Measurements from ENCODE around the gene WDR54. TPM values are rescaled to one million over a fixed set of nuclear protein-coding genes. Genes with fewer than 3 reads are reported as not detected.
"Not testable (repeated sequence)": the region's sequence is repeated elsewhere in the genome, so short reads cannot be mapped to it uniquely, and the experiment has no call there.

The WDR54 gene
- total RNA-seq, 1 experiment from 2014 or later = 33.9 TPM

- no peak for DNase-seq (ENCODE audit: extremely low read depth, low read depth)
Measured at GRCh38 chr2:74450570-74451190, 29.1 kb downstream of the WDR54 start.

DNA sequence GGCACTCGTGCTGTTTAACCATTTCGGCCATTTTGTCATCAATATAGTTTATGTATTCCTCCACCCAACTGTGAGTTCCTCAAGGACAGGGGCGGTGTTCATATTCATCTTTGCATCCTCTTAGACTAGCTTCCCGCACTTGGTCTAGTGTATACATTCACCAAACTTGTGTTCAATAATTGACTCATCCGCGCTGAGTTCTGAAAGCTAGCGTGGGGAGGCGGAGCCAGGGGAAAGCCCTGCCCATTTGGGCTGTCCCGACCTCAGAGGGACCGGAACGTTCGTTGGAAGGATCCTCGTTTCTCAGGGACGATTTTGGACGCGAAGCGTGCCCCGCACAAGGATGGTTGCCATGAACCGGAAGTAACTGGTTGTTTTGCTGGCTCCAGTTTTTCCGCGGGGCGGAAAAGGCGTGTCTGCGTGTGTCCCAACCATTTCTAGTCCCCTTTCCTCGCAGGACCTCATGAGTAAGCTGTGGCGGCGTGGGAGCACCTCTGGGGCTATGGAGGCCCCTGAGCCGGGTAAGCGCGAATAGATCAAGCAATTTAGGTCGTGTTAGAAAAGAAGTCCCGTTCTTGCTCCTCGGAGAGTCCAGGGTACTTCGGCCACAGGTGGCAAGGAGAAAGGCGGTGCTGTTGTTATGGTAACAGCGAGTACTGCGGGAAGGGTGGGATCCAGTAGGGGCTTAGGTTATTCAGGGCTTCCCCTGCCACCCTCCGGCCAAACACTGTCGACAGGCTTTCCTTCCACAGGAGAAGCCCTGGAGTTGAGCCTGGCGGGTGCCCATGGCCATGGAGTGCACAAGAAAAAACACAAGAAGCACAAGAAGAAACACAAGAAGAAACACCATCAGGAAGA, 33.4 kb downstream of the WDR54 start, which contains the start of gene INO80B:
Gene INO80B (plus strand): TSS at position 434 of the 858 bp plus-strand sequence. CDS start 30 bp downstream, at position 464.
- peak; percentile 98 for DNase-seq (ENCODE audit: extremely low read depth, low read depth)

- DNase-seq (ENCODE audit: extremely low read depth, low read depth) = no peak
Measured at GRCh38 chr2:74457129-74457548, 35.6 kb downstream of the WDR54 start.

GRCh38 chr2:74457549-74458131, 36.1 kb downstream of the WDR54 start:
- no peak for DNase-seq (ENCODE audit: extremely low read depth, low read depth)

DNA sequence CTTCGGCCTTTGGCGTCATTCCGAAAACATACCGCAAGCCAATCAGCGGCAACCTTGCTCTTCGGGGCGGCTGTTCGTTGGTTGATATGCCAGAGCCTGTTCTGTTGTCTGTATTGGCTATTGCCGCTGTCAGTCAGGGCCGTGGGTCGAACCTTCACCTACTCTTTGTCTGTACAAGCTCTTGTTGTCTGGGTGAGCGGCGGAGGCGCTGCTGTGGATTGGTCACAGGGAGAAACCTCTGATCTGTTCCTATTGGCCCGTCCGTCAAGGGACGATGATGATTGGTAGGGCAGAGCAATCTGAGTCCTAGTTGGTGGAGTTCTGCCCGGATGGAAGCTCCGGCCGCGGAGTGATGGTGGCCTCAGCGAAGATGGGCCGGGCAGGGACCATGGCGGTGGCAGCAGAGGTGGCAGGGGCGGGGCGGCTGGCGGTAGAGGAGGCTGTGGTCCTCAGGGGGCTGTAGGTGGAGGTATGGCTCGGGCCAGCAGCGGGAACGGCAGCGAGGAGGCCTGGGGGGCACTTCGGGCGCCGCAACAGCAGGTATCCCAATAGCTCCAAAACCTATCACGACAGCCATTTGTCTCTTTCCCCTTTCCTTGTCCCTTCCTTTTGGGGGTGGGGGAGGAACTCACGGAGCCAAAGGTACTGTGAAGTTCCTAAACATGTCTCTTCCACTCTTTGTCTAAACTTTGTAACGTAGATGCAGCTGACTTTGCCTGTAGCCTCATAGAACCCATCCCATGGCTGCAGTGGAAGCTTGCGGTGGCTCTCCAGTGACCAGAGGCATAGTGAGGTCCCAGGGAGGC, 36.8 kb downstream of the WDR54 start, which contains the start of gene WBP1:
Gene WBP1 (plus strand): TSS at position 307 of the 806 bp plus-strand sequence. CDS start 165 bp downstream, at position 472.
- DNase-seq (ENCODE audit: extremely low read depth, low read depth) = peak; percentile 100

DNA sequence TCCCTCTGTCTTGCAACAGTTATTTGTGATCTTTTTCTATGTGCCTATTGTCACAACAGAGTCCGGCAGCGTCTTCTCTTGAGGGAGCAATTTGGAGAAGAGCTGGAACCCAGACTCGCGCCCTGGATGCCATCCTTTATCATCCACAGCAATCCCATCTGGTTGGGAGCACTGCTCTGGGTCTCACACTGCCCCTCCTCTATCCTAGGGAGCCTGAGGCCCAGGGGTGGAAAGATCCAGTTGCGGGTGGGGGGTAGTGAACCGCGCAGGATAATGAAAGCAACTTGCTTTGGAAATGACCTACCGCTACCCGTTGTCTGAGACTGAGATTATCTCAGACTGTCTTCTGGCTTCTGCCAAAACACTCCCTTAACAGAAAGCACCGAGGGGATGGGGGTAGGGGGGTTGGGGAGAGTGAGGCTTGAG, 37.4 kb downstream of the WDR54 start:
- no peak for DNase-seq (ENCODE audit: extremely low read depth, low read depth)

DNA sequence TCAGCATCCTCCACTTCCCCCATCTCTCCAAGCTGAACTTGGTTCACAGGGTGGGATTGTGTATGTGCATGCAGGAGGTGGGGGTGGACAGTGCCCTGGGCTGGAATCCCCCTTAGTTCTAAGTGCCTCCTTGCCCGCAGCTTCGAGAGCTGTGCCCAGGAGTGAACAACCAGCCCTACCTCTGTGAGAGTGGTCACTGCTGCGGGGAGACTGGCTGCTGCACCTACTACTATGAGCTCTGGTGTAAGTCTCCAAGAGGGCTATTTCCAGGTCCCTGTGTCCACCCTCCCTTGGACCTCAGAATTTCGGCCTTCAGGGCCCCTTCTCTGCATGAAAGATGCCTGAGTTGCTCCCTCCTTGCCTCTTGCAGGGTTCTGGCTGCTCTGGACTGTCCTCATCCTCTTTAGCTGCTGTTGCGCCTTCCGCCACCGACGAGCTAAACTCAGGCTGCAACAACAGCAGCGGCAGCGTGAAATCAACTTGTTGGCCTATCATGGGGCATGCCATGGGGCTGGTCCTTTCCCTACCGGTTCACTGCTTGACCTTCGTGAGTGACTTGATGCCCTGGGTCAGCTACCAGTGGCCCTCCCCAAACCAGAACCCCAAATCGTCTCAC, 38.1 kb downstream of the WDR54 start:
- not testable (repeated sequence) for DNase-seq (ENCODE audit: extremely low read depth, low read depth)

DNA sequence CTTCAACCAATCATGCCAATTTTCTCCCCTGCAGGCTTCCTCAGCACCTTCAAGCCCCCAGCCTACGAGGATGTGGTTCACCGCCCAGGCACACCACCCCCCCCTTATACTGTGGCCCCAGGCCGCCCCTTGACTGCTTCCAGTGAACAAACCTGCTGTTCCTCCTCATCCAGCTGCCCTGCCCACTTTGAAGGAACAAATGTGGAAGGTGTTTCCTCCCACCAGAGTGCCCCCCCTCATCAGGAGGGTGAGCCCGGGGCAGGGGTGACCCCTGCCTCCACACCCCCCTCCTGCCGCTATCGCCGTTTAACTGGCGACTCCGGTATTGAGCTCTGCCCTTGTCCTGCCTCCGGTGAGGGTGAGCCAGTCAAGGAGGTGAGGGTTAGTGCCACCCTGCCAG, 38.7 kb downstream of the WDR54 start:
- not testable (repeated sequence) for DNase-seq (ENCODE audit: extremely low read depth, low read depth)

- DNase-seq (ENCODE audit: extremely low read depth, low read depth) = no peak
Measured at GRCh38 chr2:74461187-74462053, 39.9 kb downstream of the WDR54 start.

DNA sequence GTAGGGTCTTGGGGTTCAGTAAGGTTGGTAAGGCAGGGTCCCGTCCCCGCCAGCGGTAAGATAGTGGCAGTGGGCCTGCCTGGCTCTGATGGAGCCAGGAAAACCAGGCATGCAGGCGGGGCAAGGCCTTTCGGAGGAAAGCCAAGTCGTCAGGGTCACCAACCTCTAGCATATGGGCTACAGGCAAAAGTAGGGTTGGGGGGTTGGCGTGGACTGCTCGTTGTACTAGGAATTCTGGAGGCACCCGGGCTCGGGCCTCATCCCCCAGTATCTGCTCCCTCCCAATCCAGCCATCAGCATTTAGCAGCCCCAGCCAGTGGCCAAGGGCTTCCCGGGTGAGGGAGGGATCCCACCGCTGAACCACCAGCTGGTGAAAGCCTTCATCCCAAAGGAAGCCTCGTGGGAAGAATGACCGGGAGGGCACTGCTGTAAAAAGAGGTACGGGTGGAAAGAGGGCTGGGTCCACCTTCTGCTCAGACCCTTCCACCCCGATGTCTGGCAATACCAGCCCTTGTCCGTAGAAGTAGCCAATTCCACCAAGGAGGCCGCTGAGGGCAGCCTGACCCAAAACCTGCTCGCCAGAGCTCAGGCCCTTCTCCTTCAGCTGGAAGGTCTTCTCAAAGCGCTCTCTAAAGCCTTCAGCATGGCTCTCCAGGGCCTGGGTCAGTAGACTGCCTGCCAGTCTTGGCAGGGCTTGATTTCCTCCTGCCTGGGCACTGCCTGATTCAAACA, 40.7 kb downstream of the WDR54 start:
- no peak for DNase-seq (ENCODE audit: extremely low read depth, low read depth)

DNA sequence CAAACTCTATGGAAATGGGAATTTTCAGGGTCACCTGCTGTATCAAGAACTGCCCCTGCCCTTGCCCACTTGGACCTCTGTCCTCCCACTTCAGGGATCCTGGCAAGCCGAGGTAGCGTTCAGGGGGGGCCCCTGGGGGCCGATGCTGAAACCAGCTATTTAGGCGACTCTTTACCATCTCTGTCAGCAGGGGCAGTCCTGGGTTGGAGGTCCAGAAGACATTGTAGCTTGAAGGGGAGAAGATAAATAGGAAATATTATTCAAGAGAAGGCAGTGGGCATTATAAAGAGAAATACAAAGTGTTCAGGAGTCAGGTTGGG, 41.2 kb downstream of the WDR54 start:
- DNase-seq (ENCODE audit: extremely low read depth, low read depth) = no peak

DNA sequence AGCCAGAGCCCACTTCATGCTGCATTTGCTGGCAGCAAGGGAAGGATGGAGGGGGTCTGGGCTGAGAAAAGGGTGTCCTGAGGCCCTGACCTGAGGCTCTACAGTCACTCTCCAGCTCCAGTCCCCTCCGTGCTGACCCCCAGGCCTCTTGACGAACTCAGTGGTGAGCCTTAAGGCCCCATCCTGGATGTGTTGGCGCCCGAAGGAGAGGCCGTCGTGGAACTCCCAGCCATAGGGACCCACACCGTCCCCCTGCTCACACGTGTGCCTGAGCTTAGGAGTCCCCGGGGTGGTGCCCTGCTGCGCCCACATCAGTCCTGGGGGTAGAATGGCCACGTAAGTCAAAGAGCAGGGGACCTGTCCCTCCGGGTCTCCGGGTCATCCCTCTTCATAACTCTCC, 42.9 kb downstream of the WDR54 start:
- no peak for DNase-seq (ENCODE audit: extremely low read depth, low read depth)

- DNase-seq (ENCODE audit: extremely low read depth, low read depth) = not testable (repeated sequence)
Measured at GRCh38 chr2:74470742-74471141, 49.2 kb downstream of the WDR54 start.

DNA sequence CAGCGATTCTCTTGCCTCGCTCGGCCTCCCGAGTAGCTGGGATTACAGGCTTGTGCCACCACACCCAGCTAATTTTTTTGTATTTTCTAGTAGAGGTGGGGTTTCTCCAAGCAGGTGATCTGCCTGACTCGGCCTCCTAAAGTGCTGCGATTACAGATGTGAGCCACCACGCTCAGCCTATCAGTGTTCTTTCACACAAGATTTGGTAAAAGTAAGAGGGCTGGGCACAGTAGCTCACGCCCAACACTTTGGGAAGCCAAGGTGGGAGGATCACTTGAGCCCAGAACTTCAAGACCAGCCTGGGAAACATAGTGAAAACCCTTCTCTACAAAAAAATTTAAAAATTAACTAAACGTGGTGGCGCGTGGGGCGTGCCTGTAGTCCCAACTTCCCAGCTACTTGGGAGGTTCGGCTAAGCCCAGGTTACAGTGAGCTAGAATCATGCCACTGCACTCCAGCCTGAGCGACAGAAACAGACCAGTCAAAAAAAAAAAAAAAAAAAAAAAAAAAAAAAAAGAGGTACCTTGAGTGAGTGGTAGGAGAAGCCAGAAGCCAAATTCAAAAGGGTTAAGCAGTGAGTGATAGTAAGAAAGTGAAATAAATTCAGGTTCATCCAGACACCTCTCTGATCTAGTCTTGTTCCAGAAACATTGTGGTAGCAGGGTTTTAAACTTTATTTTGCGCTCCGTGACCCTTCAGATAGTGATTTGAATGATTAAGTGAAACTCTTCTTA, 50.0 kb downstream of the WDR54 start:
- no peak for DNase-seq (ENCODE audit: extremely low read depth, low read depth)

DNA sequence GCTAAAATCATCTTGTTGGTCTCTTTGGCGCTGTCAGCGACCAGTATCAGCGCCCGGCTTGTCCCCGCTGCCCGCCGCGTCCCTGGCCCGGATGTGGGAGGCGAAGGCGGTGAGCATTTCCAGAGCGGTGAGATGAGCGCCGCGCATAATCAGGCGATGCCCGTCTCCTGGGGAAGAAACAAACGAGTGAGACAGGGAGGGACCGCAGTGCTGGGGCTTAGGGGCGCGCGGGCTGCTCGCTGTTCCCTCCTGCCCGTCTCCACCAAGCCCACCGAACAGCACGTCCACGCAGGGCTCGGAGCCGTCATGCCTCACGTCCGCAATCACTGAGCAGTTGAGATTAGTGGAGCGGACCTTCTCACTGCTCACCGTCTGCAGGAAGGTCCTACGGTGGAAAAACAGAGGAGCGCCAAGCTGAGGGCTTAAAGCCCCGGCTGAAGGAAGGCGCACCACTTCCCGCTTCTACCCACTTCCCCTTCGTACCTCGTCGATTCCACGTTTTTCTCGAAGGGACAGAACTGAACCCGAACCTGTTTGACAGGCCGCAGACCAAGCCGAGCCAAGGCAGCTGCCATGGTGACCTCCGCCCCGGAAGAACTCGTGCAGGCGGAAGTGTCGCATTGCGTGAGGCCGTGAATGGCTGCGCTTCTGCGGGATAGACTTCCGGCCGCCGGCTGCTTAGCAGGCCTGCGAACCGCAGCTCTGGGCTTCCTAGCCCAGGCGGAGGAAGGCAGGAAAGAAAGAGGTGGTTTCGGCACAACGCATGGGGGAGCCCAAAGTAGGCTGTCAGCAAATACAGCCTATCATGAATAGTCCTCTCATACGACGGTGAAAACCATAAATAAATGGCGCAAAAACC, 50.8 kb downstream of the WDR54 start, which contains the start of gene MRPL53:
Gene MRPL53 (minus strand): TSS at position 595 of the 859 bp plus-strand sequence. CDS start 20 bp downstream, at position 575.
- DNase-seq (ENCODE audit: extremely low read depth, low read depth) = peak; percentile 91

- DNase-seq (ENCODE audit: extremely low read depth, low read depth) = no peak
Measured at GRCh38 chr2:74472945-74473258, 51.4 kb downstream of the WDR54 start.

- DNase-seq (ENCODE audit: extremely low read depth, low read depth) = no peak
Measured at GRCh38 chr2:74474481-74474880, 53.0 kb downstream of the WDR54 start.

Data from NCI-H460 (cell line).